22Rv1 (cell line): ENCODE data around the gene SPECC1.
A peak's percentile ranks its signal among the peaks of the same experiment; 100 is the strongest.

Source experiments
- ZFX ChIP-seq: fragments of 450-650 bp; IDR thresholded peaks from 2 replicates; pipeline ENCODE4 v1.6.1; 2017; ENCODE audit warnings: antibody characterized with exemption, borderline replicate concordance
- TF ChIP-seq, protein P1 (sequence below): fragments of 450-650 bp; IDR thresholded peaks from 2 replicates; pipeline ENCODE4 v1.5.1; 2017; ENCODE audit warnings: mild to moderate bottlenecking

DNA sequence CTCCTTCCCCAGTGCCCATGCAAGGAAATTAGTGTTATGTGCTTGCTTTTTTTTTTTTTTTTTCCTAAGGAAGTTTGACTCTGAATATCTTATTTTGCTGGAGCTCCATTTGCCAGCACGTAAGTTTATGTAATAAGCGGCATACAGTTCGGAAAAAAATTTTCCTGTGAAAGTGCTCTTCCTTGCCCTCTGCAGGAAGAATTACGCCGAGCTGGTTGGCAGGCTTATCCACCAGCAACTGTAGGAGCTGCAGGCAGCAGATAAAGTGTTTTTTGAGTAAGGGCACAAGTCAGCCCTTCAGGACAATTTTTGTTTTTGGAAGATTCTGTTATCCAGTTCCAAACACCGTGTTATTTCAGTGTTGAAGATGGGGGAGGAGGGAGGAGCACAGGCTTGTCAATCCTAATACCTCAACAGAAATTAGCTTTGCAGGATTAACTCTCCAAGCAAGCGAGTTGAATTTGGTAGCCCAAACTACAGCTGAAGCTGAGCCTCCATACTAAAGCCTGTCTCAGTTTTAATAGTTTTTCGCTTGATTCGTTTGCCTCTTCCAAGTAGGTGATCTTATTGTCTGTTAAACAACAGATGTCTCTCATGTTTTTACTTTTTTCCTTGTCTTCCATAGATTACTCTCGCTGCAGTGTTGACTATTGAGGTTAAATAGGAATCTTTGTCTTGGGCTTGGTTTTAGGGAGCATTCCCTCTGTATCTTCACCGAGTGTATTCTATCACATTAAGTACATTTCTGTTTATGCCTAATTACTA lies 1.1 kb downstream of the SPECC1 start:
- TF ChIP-seq, protein P1, sequence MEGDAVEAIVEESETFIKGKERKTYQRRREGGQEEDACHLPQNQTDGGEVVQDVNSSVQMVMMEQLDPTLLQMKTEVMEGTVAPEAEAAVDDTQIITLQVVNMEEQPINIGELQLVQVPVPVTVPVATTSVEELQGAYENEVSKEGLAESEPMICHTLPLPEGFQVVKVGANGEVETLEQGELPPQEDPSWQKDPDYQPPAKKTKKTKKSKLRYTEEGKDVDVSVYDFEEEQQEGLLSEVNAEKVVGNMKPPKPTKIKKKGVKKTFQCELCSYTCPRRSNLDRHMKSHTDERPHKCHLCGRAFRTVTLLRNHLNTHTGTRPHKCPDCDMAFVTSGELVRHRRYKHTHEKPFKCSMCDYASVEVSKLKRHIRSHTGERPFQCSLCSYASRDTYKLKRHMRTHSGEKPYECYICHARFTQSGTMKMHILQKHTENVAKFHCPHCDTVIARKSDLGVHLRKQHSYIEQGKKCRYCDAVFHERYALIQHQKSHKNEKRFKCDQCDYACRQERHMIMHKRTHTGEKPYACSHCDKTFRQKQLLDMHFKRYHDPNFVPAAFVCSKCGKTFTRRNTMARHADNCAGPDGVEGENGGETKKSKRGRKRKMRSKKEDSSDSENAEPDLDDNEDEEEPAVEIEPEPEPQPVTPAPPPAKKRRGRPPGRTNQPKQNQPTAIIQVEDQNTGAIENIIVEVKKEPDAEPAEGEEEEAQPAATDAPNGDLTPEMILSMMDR = peak; percentile 73
- TF ChIP-seq ZFX = no peak
